Calu3 (cell line): ENCODE results near the gene PSMB7. TPM values are rescaled to one million over a fixed set of nuclear protein-coding genes. Genes with fewer than 3 reads are reported as not detected.

ENCODE experiments used
- BruUV-seq: library from RNA; stranded (reverse); fragments of 400-500 nt; replicated peaks from 2 replicates; lab custom pipeline; 2021; lab: Mats Ljungman, UMichigan
- CTCF ChIA-PET: fragments of 300-600 bp; sonication (Branson Sonifier 250); formaldehyde crosslinking; loops from one replicate; lab custom pipeline; 2022; ENCODE audit warnings: antibody characterized with exemption; lab: Charles Lee
- DNase-seq: peaks from one replicate; pipeline ENCODE4 v3.0.0; 2022
- H3K27ac Mint-ChIP-seq: one replicate; pipeline ENCODE4 v1.8.0; 2022; ENCODE audit warnings: mixed read lengths; ENCODE audit not compliant: unreplicated experiment
- H3K27me3 Mint-ChIP-seq: one replicate; pipeline ENCODE4 v1.8.0; 2022; ENCODE audit warnings: mixed read lengths; ENCODE audit not compliant: unreplicated experiment
- H3K36me3 Mint-ChIP-seq: one replicate; pipeline ENCODE4 v1.8.0; 2022; ENCODE audit warnings: mild to moderate bottlenecking, moderate library complexity, mixed read lengths; ENCODE audit not compliant: insufficient read depth, unreplicated experiment
- H3K4me1 Mint-ChIP-seq: one replicate; pipeline ENCODE4 v1.8.0; 2022; ENCODE audit warnings: mild to moderate bottlenecking, low read depth, mixed read lengths; ENCODE audit not compliant: unreplicated experiment
- H3K4me3 Mint-ChIP-seq: one replicate; pipeline ENCODE4 v1.8.0; 2022; ENCODE audit warnings: mild to moderate bottlenecking, low read depth, moderate library complexity, mixed read lengths; ENCODE audit not compliant: unreplicated experiment
- H3K9me3 Mint-ChIP-seq: one replicate; pipeline ENCODE4 v1.8.0; 2022; ENCODE audit warnings: low read depth, mixed read lengths; ENCODE audit not compliant: unreplicated experiment
- intact Hi-C: fragments of 100-400 bp; cut with micrococcal nuclease; formaldehyde crosslinking; loops from one replicate; pipeline ENCODE4 v1.10.0; 2022; ENCODE audit not compliant: unreplicated experiment
- total RNA-seq: library from RNA; stranded (reverse); gene quantifications from 2 replicates; pipeline ENCODE4 v1.2.3, GENCODE V29; 2022
- TF ChIP-seq, protein P1 (sequence below): fragments of 200-600 bp; IDR thresholded peaks from one replicate; pipeline ENCODE4 v1.8.0; 2022; ENCODE audit warnings: antibody characterized with exemption; ENCODE audit not compliant: unreplicated experiment

The PSMB7 gene
- total RNA-seq, 1 experiment from 2014 or later: 137 TPM

DNA sequence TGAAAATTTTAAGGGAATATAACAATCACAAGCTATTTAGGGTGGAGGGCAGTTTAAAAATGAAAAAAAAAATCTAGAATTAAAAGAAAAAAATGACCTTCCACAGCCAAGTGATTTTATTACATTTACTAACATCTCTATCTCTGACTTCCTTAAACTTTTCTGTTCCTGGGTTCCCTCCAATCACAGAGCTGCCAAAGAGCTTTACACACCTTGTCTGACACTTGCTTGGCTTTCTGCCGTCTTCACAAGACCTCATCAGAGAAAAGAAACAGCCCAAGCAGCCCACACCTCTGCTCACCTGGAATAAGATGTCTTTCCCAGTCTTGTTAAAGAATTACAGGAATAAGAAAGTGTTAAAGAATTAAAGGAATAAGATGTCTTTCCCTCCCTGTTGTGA lies 38.9 kb downstream of the PSMB7 start:
- Mint-ChIP-seq H3K27me3 (no peaks in the 10 kb centered on the region), H3K4me3 (no peak overlapping the region), H3K27ac (no peak overlapping the region), H3K36me3 (peaks cover 16% of the 10 kb centered on the region), H3K9me3 (no peaks in the 10 kb centered on the region), H3K4me1 (peaks cover 12% of the 10 kb centered on the region)
- no peak for DNase-seq
- TF ChIP-seq, protein P1, sequence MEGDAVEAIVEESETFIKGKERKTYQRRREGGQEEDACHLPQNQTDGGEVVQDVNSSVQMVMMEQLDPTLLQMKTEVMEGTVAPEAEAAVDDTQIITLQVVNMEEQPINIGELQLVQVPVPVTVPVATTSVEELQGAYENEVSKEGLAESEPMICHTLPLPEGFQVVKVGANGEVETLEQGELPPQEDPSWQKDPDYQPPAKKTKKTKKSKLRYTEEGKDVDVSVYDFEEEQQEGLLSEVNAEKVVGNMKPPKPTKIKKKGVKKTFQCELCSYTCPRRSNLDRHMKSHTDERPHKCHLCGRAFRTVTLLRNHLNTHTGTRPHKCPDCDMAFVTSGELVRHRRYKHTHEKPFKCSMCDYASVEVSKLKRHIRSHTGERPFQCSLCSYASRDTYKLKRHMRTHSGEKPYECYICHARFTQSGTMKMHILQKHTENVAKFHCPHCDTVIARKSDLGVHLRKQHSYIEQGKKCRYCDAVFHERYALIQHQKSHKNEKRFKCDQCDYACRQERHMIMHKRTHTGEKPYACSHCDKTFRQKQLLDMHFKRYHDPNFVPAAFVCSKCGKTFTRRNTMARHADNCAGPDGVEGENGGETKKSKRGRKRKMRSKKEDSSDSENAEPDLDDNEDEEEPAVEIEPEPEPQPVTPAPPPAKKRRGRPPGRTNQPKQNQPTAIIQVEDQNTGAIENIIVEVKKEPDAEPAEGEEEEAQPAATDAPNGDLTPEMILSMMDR: no peak
- BruUV-seq: no TSS peak
- intact Hi-C loops: no loop called here
- CTCF ChIA-PET: no interaction called here

DNA sequence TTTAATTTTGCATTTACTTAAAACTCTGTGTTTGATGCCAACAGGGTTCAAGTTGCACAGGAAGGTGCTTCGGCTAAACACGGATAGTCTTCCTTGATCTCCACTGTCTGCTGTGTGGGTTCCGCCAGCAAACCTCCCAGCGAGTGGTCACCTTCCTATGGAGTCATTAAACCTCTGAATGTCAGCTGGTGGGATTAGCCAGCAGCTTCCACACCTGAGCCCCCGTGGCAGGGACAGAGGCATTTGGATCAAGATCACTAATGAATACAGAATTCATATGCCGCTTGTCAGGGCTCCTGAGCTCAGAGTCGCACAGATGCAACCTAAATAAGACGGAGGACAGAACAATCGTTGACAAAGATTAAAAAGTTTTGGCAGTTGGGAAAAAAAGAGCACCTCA lies 39.5 kb downstream of the PSMB7 start:
- Mint-ChIP-seq H3K4me1 (peaks cover 16% of the 10 kb centered on the region), H3K4me3 (no peak overlapping the region), H3K9me3 (no peaks in the 10 kb centered on the region), H3K27me3 (no peaks in the 10 kb centered on the region), H3K36me3 (peaks cover 16% of the 10 kb centered on the region), H3K27ac (no peak overlapping the region)
- TF ChIP-seq, protein P1: no peak
- CTCF ChIA-PET: no interaction called here
- intact Hi-C loops: no loop called here
- no peak for DNase-seq
- no TSS peak for BruUV-seq

DNA sequence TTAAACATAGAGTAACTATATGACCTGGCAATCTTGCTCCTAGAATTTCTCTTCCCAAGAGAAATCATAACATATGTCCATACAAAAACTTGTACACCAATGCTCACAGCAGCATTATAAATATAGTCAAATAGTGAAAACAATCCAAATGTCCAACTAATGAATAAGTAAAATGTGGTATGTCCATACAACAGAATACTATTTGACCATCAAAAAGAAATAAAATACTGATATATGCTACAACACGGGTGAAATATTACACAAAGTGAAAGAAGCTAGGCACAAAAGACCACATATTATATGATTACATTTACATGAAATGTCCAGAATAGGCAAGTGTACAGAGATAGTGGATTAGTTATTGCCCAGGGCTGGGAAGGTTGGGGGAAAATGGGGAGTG lies 41.4 kb downstream of the PSMB7 start:
- no peaks in the 10 kb centered on the region for H3K27me3 Mint-ChIP-seq
- intact Hi-C loops: no loop called here
- TF ChIP-seq, protein P1: no peak
- DNase-seq: no peak
- H3K9me3 Mint-ChIP-seq: no peaks in the 10 kb centered on the region
- no TSS peak for BruUV-seq
- no peak overlapping the region for H3K4me3 Mint-ChIP-seq
- no peak overlapping the region for H3K27ac Mint-ChIP-seq
- H3K4me1 Mint-ChIP-seq: peaks cover 20% of the 10 kb centered on the region
- peaks cover 6% of the 10 kb centered on the region for H3K36me3 Mint-ChIP-seq
- CTCF ChIA-PET: no interaction called here

GRCh38 chr9:124373386-124373785 lies 41.9 kb downstream of the PSMB7 start:
- no peaks in the 10 kb centered on the region for H3K9me3 Mint-ChIP-seq

More at GRCh38 chr9:124373386-124373785, 41.9 kb downstream of the PSMB7 start:
- CTCF ChIA-PET: no interaction called here
- H3K4me1 Mint-ChIP-seq: peaks cover 24% of the 10 kb centered on the region
- no peaks in the 10 kb centered on the region for H3K27me3 Mint-ChIP-seq
- intact Hi-C loops: no loop called here
- H3K36me3 Mint-ChIP-seq: peaks cover 6% of the 10 kb centered on the region
- no TSS peak for BruUV-seq
- TF ChIP-seq, protein P1: no peak
- no peak overlapping the region for H3K4me3 Mint-ChIP-seq
- no peak for DNase-seq
- no peak overlapping the region for H3K27ac Mint-ChIP-seq
